Hypothalamus (tissue), 51 donors: ENCODE results near the gene SMG1.
"Not testable (repeated sequence)": the region's sequence is repeated elsewhere in the genome, so short reads cannot be mapped to it uniquely, and the experiment has no call there.

Source experiments
- DNase-seq, 51 donors: peaks; one replicate each; lab custom pipeline; 2025; lab: John Stamatoyannopoulos, UW

Gene SMG1

GRCh38 chr16:18776334-18776733 is 149.9 kb downstream of the SMG1 start:
- DNase-seq, result not testable (repeated sequence)

GRCh38 chr16:18774651-18775050 is 151.6 kb downstream of the SMG1 start:
- DNase-seq, result not testable (repeated sequence)

GRCh38 chr16:18772171-18772570 is 154.0 kb downstream of the SMG1 start:
- DNase-seq, result not testable (repeated sequence)

GRCh38 chr16:18770336-18770962 is 155.8 kb downstream of the SMG1 start:
- not testable (repeated sequence) for DNase-seq

GRCh38 chr16:18767217-18767616 is 159.0 kb downstream of the SMG1 start:
- not testable (repeated sequence) for DNase-seq

- not testable (repeated sequence) for DNase-seq
Measured at GRCh38 chr16:18762713-18763112, 163.5 kb downstream of the SMG1 start.

DNA sequence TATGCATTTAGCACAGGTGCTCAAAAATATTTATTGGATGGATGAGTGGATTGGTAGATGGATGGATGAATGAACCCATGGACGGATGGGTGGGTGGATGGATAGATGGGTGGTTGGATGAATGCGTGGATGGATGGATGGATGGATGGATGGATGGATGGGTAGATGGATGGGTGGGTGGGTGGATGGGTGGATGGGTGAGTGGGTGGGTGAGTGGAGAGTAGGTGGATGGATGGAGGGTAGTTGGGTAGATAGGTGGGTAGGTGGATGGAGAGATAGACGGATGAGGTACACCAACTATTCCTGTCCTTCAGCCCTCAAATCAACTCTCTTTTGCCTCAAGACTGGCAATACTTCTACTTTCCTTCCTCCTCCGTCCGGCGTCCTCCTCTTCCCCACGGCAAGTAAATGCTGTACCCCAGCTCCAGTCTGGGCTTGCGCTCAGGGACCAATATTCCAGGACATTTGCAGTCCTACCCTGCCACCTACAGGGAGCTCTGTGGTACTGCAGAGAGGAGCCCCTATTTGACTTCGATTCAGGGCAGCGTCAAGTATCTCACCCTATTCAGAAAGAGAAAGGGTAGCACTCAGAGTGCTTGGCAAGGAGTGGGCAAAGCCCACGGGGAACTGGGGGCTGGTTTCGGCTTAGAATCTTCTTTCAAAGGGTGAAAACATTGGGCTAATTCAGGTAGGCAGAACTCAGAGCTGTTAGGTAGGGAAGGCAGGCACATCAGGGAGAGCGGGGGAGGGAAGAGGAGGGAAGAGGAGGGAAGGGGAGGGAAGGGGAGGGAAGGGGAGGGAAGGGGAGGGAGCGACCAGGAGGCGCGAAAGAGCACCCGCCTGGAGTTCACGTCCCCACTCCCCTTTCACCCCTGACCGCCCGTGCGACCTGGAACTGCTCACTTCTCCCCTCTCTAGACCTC is 166.3 kb downstream of the SMG1 start:
- peak in 31 of 51 donors; percentile 0 to 53 (median 14) for DNase-seq

DNA sequence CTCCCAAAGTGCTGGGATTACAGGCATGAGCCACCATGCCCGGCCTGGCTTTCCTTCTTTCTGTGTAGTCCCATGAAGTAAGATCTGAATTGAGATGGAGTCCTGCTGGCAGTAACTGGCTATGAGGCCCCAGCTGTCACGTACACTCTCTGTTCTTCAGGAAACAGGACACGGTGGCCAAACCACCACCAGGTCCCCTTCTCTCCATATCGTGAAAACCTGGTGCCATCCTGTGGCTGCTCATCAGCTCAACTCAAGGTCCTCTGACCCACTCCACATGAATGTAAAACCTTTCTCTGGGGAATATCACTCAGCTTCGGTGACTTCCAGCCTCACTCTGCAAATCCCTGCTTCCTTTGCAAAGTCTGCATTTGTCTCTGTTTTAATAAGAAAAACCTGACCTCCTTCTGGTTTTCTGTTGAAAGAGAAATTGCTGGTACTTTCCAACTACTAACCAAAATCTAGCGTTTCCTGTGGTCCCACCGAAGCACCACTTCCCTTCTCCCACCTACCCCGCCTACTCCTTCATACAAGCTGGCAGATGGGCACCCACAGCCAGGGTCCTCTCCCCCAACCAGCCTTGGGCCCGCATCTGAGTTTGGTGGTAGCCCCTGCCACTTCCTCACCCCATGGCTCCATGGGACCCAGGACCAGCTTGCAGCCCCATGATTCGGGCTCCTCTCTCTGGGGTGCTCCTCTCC is 168.1 kb downstream of the SMG1 start:
- not testable (repeated sequence) for DNase-seq

DNA sequence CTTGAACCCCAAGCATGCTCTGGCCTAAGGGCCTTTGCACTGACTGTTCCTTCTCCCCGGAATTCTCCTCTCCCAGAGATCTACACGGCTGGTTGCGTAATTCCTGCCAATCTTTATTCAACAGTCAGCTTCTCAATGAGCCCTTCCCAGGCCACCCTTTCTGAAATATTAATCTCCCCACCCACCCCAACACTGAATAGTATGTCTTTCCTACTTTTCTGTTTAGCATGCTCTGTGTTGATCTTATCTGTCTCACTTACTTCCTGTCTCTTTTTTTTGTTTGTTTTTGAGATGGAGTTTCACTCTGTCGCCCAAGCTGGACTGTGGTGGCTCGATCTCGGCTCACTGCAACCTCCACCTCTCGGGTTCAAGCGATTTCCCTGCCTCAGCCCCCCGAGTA is 169.6 kb downstream of the SMG1 start:
- not testable (repeated sequence) for DNase-seq
